HepG2 (cell line): ENCODE results near the gene MAP3K1. TPM values are rescaled to one million over a fixed set of nuclear protein-coding genes. Genes with fewer than 3 reads are reported as not detected.

Experiments
- ADNP ChIP-seq: sonication (generic); formaldehyde crosslinking; IDR thresholded peaks from 2 replicates; pipeline ENCODE4 v1.4.0; 2020; ENCODE audit warnings: missing genetic modification reagents
- CC2D1A ChIP-seq: sonication (generic); formaldehyde crosslinking; IDR thresholded peaks from 2 replicates; pipeline ENCODE4 v1.8.1; 2023; ENCODE audit warnings: mild to moderate bottlenecking, missing genetic modification reagents
- ELF1 ChIP-seq: sonication (generic); formaldehyde crosslinking; IDR thresholded peaks from 2 replicates; pipeline ENCODE4 v1.4.0; 2020; ENCODE audit warnings: missing genetic modification reagents
- GABPA ChIP-seq, 2 experiments: IDR thresholded peaks; 2 replicates each; pipeline ENCODE4 v1.6.1; 2011 to 2016; ENCODE audit warnings: low read depth in 2 of 2, low read length in 1 of 2, missing biosample characterization in 1 of 2, missing genetic modification characterization in 1 of 2
- HNRNPL ChIP-seq: fragments of 200-400 bp; formaldehyde crosslinking; IDR thresholded peaks from 2 replicates; pipeline ENCODE4 v1.6.1; 2017; ENCODE audit warnings: mild to moderate bottlenecking, low read depth, low read length
- ZMYM3 ChIP-seq: sonication (generic); formaldehyde crosslinking; IDR thresholded peaks from 2 replicates; pipeline ENCODE4 v1.5.1; 2020; ENCODE audit warnings: mild to moderate bottlenecking, missing genetic modification reagents
- ZNF143 ChIP-seq: sonication (generic); formaldehyde crosslinking; IDR thresholded peaks from 2 replicates; pipeline ENCODE4 v1.4.0; 2020; ENCODE audit warnings: missing genetic modification reagents
- ZNF460 ChIP-seq: sonication (generic); formaldehyde crosslinking; IDR thresholded peaks from 2 replicates; pipeline ENCODE4 v1.5.1; 2020; ENCODE audit warnings: missing genetic modification reagents, mild to moderate bottlenecking, borderline replicate concordance
- ZNF607 ChIP-seq: sonication (generic); formaldehyde crosslinking; IDR thresholded peaks from 2 replicates; pipeline ENCODE4 v1.5.1; 2020; ENCODE audit warnings: missing genetic modification reagents, mild to moderate bottlenecking, borderline replicate concordance
- polyA plus RNA-seq, 8 experiments: library from polyadenylated mRNA; depleted of rRNA in 3 of 8; stranded (reverse) in 7 of 8; unstranded in 1 of 8; fragments of >200 nt; fragmentation: Illumina TruSeq in 4 of 8; extraction: Trizol in 4 of 8; gene quantifications; 2 replicates each; pipeline versions ENCODE4 v1.2.1 to v1.2.3, GENCODE V29; 2011 to 2016; ENCODE audit warnings: low read depth in 4 of 8, missing spikeins in 1 of 8, mixed read lengths in 1 of 8; ENCODE audit not compliant: insufficient read depth in 1 of 8
- total RNA-seq, 5 experiments: library from RNA; depleted of rRNA; stranded (reverse); fragments of >200 nt; fragmentation: Illumina TruSeq; extraction: Trizol; gene quantifications; 2 replicates each; pipeline ENCODE4 v1.2.3, GENCODE V29; 2016; ENCODE audit warnings: low read depth in 1 of 5
- TF ChIP-seq, protein P1 (sequence below): sonication (generic); formaldehyde crosslinking; IDR thresholded peaks from 2 replicates; pipeline ENCODE4 v1.4.0; 2020; ENCODE audit warnings: missing genetic modification reagents
- TF ChIP-seq, protein P2 (sequence below): sonication (generic); formaldehyde crosslinking; IDR thresholded peaks from 2 replicates; pipeline ENCODE4 v1.5.1; 2020; ENCODE audit warnings: mild to moderate bottlenecking, missing genetic modification reagents
- TF ChIP-seq, protein P3 (sequence below): IDR thresholded peaks from 2 replicates; pipeline ENCODE4 v1.6.1; 2012; ENCODE audit warnings: inconsistent platforms
- TF ChIP-seq, protein P4 (sequence below), 2 experiments: sonication (generic) in 1 of 2; formaldehyde crosslinking in 1 of 2; IDR thresholded peaks; 2 replicates each; pipeline versions ENCODE4 v1.6.1 to v1.9.0; 2014 to 2022; ENCODE audit warnings: antibody characterized with exemption in 1 of 2, borderline replicate concordance in 1 of 2, inconsistent platforms in 1 of 2, low read depth in 1 of 2, missing genetic modification reagents in 1 of 2

MAP3K1 gene
- total and polyA plus RNA-seq, 2 of the 13 experiments (the other 11 are each of a cell fraction or from before 2014, with no cell fraction given), result 16.4 to 30.3 TPM

DNA sequence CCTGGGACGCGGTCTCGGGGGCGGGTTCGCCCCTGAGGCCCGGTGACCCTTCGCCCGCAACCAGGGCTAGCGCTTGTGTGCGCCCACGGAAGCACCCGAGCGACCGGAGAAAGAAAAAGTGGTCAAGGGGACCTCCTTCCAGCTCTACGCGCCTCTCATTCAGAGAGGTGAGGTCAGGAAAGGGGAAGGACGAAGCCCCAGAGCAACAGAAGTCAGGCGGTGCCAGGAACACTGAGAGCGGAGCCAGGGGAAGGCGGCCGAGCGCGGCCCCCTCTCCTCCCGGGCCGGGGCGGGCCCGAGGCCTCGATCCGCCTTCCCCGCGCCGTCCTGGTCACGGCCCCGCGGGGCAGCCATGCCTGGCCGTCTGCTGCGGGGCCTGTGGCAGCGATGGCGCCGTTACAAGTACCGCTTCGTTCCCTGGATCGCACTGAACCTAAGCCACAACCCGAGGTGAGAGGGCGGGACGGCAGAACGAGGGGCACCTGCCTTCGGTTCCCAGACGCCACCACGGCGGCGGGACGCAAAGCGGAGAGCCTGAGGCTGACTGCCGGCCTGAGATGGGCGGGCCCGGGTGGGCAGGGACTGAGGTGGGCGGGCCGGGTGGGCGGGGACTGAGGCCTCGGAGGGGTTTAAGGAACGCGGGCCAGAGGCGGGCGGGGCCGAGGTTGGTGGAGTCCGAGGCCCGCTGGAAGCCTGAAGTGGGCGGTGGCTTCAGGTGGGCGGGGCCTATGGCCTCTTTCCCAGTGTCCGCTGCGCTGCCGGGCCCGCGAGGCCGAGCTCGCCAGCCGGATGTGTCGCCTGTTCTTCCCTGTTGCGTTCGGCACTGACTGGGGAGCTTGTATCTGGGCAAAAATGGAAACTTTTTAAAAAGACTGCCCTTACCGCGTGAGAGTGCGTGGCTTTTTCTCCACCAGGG is 94.2 kb downstream of the MAP3K1 start, which contains the start of gene SETD9 (continued):
- TF ChIP-seq, protein P1, sequence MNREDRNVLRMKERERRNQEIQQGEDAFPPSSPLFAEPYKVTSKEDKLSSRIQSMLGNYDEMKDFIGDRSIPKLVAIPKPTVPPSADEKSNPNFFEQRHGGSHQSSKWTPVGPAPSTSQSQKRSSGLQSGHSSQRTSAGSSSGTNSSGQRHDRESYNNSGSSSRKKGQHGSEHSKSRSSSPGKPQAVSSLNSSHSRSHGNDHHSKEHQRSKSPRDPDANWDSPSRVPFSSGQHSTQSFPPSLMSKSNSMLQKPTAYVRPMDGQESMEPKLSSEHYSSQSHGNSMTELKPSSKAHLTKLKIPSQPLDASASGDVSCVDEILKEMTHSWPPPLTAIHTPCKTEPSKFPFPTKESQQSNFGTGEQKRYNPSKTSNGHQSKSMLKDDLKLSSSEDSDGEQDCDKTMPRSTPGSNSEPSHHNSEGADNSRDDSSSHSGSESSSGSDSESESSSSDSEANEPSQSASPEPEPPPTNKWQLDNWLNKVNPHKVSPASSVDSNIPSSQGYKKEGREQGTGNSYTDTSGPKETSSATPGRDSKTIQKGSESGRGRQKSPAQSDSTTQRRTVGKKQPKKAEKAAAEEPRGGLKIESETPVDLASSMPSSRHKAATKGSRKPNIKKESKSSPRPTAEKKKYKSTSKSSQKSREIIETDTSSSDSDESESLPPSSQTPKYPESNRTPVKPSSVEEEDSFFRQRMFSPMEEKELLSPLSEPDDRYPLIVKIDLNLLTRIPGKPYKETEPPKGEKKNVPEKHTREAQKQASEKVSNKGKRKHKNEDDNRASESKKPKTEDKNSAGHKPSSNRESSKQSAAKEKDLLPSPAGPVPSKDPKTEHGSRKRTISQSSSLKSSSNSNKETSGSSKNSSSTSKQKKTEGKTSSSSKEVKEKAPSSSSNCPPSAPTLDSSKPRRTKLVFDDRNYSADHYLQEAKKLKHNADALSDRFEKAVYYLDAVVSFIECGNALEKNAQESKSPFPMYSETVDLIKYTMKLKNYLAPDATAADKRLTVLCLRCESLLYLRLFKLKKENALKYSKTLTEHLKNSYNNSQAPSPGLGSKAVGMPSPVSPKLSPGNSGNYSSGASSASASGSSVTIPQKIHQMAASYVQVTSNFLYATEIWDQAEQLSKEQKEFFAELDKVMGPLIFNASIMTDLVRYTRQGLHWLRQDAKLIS (CRISPR knock-in tag), result no peak
- TF ChIP-seq GABPA (IDR thresholded peaks at IDR 0.05; ENCODE audit: low read depth, low read length) (no peak; the same call in 1 of the 2 replicates), GABPA (CRISPR knock-in tag; IDR thresholded peaks at IDR 0.05; ENCODE audit: low read depth) (peak; percentile 63), ZNF143 (peak; percentile 85), ZNF607 (peak; percentile 25; the same call in 1 of the 2 replicates), ZMYM3 (CRISPR knock-in tag) (no peak), HNRNPL (0 out of 2 replicates have a peak, but pooled peaks have one; percentile 23), ELF1 (CRISPR knock-in tag) (peak; percentile 66; the same call in 1 of the 2 replicates), ADNP (CRISPR knock-in tag) (no peak), CC2D1A (no peak), ZNF460 (CRISPR knock-in tag) (no peak)
- TF ChIP-seq, protein P2, sequence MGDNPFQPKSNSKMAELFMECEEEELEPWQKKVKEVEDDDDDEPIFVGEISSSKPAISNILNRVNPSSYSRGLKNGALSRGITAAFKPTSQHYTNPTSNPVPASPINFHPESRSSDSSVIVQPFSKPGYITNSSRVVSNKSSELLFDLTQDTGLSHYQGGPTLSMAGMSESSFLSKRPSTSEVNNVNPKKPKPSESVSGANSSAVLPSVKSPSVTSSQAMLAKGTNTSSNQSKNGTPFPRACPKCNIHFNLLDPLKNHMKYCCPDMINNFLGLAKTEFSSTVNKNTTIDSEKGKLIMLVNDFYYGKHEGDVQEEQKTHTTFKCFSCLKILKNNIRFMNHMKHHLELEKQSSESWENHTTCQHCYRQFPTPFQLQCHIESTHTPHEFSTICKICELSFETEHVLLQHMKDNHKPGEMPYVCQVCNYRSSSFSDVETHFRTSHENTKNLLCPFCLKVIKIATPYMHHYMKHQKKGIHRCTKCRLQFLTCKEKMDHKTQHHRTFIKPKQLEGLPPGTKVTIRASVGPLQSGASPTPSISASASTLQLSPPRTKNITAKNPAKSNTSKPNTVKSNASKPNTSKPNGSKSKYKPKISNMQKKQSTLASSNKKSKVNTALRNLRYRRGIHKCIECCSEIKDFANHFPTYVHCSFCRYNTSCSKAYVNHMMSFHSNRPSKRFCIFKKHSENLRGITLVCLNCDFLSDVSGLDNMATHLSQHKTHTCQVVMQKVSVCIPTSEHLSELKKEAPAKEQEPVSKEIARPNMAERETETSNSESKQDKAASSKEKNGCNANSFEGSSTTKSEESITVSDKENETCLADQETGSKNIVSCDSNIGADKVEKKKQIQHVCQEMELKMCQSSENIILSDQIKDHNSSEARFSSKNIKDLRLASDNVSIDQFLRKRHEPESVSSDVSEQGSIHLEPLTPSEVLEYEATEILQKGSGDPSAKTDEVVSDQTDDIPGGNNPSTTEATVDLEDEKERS (CRISPR knock-in tag), result 0 out of 2 replicates have a peak, but pooled peaks have one; percentile 47
- TF ChIP-seq, protein P3, sequence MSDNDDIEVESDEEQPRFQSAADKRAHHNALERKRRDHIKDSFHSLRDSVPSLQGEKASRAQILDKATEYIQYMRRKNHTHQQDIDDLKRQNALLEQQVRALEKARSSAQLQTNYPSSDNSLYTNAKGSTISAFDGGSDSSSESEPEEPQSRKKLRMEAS, result peak; percentile 89
- TF ChIP-seq, protein P4, sequence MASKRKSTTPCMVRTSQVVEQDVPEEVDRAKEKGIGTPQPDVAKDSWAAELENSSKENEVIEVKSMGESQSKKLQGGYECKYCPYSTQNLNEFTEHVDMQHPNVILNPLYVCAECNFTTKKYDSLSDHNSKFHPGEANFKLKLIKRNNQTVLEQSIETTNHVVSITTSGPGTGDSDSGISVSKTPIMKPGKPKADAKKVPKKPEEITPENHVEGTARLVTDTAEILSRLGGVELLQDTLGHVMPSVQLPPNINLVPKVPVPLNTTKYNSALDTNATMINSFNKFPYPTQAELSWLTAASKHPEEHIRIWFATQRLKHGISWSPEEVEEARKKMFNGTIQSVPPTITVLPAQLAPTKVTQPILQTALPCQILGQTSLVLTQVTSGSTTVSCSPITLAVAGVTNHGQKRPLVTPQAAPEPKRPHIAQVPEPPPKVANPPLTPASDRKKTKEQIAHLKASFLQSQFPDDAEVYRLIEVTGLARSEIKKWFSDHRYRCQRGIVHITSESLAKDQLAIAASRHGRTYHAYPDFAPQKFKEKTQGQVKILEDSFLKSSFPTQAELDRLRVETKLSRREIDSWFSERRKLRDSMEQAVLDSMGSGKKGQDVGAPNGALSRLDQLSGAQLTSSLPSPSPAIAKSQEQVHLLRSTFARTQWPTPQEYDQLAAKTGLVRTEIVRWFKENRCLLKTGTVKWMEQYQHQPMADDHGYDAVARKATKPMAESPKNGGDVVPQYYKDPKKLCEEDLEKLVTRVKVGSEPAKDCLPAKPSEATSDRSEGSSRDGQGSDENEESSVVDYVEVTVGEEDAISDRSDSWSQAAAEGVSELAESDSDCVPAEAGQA (IDR thresholded peaks at IDR 0.05; ENCODE audit: low read depth), result no peak
- TF ChIP-seq, protein P4 (CRISPR knock-in tag; IDR thresholded peaks at IDR 0.05; ENCODE audit: borderline replicate concordance), result no peak
